ENCODE data around the gene PLEK.

DNA sequence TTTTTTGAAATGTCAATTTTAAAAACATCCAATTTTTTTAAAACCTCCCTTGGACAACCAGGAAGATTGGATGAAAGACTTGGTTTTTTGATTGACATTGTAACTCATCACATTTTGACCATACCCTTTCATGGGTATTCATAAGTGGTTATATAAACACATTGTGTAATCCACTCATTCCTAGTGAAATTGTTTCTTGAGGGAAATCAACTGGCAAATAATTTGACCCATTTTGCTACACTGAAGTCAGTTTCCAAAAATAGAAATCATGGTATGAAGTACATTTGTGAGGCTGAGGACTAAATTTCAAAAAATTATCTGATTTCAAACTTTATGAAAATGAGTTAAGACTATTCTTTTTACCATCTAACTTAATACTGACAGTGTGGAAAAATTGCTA lies 70.5 kb downstream of the PLEK start:
- TF ChIP-seq, protein P1, sequence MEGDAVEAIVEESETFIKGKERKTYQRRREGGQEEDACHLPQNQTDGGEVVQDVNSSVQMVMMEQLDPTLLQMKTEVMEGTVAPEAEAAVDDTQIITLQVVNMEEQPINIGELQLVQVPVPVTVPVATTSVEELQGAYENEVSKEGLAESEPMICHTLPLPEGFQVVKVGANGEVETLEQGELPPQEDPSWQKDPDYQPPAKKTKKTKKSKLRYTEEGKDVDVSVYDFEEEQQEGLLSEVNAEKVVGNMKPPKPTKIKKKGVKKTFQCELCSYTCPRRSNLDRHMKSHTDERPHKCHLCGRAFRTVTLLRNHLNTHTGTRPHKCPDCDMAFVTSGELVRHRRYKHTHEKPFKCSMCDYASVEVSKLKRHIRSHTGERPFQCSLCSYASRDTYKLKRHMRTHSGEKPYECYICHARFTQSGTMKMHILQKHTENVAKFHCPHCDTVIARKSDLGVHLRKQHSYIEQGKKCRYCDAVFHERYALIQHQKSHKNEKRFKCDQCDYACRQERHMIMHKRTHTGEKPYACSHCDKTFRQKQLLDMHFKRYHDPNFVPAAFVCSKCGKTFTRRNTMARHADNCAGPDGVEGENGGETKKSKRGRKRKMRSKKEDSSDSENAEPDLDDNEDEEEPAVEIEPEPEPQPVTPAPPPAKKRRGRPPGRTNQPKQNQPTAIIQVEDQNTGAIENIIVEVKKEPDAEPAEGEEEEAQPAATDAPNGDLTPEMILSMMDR (IDR thresholded peaks at IDR 0.05) = no peak
- TF ChIP-seq EP300 (IDR thresholded peaks at IDR 0.05; ENCODE audit: borderline replicate concordance in 1 of 2, low read depth in 1 of 2, low read length in 1 of 2) (no peak), ELF1 (IDR thresholded peaks at IDR 0.05) (no peak), SMC3 (IDR thresholded peaks at IDR 0.05; ENCODE audit: low read depth, low read length) (no peak), POLR2AphosphoS5 (IDR thresholded peaks at IDR 0.05; ENCODE audit: low read depth, low read length) (no peak), SIN3A (IDR thresholded peaks at IDR 0.05; ENCODE audit: borderline replicate concordance, low read depth, low read length) (no peak), NRF1 (IDR thresholded peaks at IDR 0.05; ENCODE audit: low read depth, low read length) (no peak)
- TF ChIP-seq, protein P2, sequence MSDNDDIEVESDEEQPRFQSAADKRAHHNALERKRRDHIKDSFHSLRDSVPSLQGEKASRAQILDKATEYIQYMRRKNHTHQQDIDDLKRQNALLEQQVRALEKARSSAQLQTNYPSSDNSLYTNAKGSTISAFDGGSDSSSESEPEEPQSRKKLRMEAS (IDR thresholded peaks at IDR 0.05; ENCODE audit: low read depth) = no peak
- TF ChIP-seq, protein P3, sequence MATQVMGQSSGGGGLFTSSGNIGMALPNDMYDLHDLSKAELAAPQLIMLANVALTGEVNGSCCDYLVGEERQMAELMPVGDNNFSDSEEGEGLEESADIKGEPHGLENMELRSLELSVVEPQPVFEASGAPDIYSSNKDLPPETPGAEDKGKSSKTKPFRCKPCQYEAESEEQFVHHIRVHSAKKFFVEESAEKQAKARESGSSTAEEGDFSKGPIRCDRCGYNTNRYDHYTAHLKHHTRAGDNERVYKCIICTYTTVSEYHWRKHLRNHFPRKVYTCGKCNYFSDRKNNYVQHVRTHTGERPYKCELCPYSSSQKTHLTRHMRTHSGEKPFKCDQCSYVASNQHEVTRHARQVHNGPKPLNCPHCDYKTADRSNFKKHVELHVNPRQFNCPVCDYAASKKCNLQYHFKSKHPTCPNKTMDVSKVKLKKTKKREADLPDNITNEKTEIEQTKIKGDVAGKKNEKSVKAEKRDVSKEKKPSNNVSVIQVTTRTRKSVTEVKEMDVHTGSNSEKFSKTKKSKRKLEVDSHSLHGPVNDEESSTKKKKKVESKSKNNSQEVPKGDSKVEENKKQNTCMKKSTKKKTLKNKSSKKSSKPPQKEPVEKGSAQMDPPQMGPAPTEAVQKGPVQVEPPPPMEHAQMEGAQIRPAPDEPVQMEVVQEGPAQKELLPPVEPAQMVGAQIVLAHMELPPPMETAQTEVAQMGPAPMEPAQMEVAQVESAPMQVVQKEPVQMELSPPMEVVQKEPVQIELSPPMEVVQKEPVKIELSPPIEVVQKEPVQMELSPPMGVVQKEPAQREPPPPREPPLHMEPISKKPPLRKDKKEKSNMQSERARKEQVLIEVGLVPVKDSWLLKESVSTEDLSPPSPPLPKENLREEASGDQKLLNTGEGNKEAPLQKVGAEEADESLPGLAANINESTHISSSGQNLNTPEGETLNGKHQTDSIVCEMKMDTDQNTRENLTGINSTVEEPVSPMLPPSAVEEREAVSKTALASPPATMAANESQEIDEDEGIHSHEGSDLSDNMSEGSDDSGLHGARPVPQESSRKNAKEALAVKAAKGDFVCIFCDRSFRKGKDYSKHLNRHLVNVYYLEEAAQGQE (IDR thresholded peaks at IDR 0.05; ENCODE audit: low read depth, low read length) = no peak

Data from SK-N-SH (cell line).